T-helper 1 cell (primary cell): ENCODE measurements around the gene NPNT.

ENCODE experiments used
- DNase-seq, 5 donors: peaks; one replicate each; pipeline ENCODE4 v3.0.0-alpha.2; 2012 to 2020

NPNT gene

GRCh38 chr4:105917171-105917685, 22.0 kb downstream of the NPNT start:
- no peak for DNase-seq

DNA sequence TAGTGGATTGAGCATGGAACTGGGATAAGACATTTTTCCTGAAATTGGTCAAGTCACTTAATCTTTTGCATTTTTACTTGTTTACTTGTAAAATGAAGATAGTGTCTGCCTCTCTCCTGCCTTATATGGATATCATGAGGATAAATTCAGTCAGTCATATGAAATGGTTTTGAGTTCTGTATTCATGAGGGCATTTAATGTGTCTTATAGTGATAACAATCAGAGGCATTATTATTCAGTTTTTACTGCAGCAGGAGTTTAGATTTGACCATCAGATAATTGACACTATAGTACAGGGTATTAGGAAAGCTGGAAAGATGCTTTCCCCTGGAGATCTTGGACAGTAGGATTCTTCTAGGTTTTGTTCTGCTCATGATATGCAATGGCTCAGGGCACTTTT, 26.0 kb downstream of the NPNT start:
- DNase-seq, result no peak

GRCh38 chr4:105923497-105924238, 28.4 kb downstream of the NPNT start:
- no peak for DNase-seq

DNA sequence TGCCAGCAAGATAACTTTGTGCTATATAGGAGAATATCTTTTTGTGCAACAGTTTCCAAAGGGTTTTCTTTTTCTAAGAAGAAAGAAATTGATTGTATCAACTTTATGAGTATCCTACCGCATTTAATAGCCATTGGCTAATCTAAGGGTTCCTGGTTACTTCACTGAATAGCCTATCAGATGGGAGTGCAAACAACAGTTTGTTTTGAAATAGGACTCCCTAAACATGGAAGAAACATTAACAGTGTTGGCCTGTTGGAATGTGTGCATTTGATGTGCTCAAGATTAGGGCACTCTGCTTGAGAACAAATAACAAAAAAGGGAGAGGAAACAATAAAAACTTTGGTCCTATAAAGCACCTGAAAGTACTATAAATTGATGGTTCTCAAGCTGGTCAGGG, 29.1 kb downstream of the NPNT start:
- no peak for DNase-seq

GRCh38 chr4:105930698-105931097, 35.4 kb downstream of the NPNT start:
- DNase-seq, result no peak

DNA sequence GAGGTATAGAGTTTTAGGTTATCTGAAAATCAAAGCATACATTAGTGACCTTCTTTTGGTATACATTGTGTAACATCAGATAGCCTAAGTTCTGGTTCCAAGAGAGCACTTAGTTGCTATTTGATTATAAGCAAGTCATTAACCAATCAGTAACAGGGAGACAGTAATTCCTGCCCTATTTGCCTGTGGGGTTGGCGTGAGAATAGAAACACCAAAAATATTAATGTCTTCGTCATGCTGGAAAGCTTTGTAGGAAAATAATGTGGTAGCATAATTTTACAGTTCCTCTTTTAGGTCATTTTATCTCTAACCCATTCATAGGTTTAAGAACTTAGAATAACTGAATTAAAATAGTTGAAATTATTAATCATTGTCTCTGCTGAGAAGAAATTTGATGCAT, 37.8 kb downstream of the NPNT start:
- no peak for DNase-seq

DNA sequence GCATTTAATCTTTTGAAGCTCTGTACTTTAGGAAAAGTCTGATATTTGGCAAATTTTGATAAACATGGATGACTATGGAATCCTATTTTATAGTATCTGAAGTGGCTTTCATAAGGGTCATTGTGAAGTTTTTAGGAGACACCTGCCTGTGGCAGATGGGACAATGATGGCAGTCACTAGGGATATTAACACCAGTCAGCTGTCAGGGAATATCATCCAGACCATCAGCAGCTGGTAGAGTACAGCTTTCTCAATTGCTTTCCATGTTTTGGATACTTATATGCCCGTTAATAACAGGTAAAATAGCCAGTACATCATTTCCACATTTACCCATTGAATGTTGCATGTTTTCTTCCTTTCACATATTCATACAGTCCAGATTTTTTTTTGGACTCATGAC, 39.1 kb downstream of the NPNT start:
- no peak for DNase-seq

- DNase-seq, result no peak
Measured at GRCh38 chr4:105936901-105937300, 41.6 kb downstream of the NPNT start.

DNA sequence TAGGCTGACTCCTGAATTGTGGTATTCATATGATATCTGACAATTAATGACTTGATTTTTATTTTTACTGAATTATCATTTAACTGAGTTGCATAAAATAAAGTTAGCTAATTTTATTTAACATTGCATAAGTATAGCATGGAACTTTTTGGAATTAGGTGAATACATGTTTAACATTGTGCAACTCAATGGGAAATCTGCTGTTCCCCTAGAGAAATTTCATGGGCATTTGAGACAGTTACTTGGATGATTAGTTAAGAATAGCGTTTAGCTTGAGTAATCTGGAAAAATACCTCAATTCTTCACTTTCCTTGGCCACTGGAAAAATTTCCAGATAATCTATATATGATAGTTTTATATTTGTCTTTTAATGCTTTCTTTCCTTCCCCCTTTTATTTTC, 42.5 kb downstream of the NPNT start:
- DNase-seq, result no peak

- no peak for DNase-seq
Measured at GRCh38 chr4:105943234-105943633, 48.0 kb downstream of the NPNT start.

GRCh38 chr4:105944540-105944939, 49.3 kb downstream of the NPNT start:
- no peak for DNase-seq

GRCh38 chr4:105946771-105947170, 51.5 kb downstream of the NPNT start:
- no peak for DNase-seq

DNA sequence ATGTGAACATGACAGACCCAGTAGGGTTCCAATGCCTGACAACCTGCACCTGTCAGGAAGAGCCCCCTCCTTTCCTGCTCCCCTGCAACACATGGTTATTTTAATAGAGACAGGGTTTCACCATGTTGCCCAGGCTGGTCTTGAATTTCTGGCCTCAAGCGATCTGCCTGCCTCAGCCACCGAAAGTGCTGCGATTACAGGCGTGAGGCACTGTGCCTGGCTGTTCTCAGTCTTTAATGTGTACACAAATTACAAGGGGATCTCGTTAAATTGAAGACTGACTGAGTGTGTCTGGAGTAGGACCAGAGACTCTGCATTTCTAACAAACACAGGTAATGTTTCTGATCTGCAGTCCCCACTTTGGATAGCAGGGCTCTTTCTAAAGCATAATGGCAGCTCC, 55.4 kb downstream of the NPNT start:
- no peak for DNase-seq

DNA sequence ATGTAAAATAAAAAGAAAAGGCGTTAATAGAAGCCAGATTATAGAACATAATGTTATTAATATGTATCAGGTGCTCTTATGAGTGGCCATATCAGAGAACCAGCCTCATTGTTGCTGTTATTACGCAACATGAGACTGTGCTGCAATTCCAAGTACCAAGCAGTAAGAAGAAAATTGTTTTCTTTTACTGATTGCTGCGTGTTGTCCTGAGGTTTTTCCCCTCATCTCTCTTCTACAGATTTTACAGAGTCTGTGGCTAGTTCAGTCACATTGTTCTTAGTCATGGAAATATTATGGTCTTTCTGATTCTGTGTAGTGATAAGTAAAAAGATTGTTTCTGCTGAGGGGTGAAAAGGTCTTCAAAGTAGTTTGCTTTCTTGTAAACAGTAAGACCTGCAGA, 55.9 kb downstream of the NPNT start:
- no peak for DNase-seq

GRCh38 chr4:105952591-105952990, 57.3 kb downstream of the NPNT start:
- DNase-seq, result no peak

DNA sequence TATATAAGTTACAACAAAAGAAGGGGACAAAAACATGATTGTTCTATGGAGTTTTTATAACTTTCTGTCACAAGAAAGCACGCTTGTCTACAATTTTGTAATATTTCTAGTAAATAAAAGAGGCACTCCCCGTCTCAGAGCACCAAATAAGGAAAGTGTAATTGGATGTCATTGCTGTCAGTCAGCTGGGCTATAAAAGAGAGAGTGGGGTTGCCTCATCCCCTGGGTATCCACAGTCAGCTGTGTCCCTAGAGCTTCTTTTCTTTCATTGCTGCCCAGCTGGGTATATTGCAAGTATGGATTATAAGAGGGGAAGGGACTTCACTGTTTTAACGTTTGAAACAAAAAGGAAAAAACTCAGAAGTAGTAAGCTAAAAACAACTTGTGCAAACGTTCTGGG, 61.3 kb downstream of the NPNT start:
- no peak for DNase-seq

- no peak for DNase-seq
Measured at GRCh38 chr4:105957680-105958079, 62.4 kb downstream of the NPNT start.

- no peak for DNase-seq
Measured at GRCh38 chr4:105963461-105964400, 68.5 kb downstream of the NPNT start.

DNA sequence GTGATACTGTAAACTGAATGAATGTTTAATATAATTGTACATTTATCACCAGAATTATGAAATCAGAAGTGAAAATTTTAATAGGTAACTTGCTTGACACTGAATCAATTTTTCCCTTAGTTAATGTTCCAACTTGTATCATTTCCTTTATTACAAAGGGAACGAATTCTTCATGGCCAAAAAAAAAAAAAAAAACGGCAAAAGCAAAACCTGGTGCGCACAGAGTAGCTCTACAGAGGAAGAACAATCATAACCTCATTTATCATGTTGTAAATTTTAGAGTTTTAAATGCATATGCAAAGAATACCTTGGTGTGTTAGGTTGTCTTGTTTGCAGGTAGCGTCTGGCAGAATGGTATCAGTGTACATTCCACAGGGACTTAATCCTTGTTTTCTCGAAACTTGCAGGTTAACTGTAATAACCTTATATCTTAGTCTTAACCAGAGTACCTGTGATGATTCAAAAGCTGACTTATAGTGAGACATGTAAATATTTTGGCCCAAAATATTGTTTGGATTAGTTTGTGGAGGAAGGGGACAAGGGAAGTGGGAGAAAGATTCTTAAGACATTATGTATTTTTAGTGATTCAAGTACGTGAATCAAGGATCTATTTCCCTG, 70.0 kb downstream of the NPNT start:
- no peak for DNase-seq

DNA sequence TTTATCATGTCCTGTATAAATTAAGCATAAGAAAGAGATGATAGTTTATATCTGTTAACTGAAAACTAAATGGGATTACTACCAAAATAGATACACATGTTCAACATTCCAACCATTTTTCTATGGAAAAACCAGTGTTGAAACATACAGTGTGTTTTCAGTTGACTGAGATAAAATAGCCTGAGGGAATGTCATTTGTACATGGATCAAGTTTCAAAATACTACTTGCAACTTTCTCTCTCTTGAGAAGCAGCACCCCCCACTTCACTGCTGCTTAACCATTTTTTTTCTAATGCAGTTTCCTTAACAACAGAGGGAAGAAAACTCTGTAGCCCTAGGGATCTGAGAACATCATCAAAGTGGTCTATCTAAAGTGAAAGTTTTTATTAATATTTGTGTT, 70.8 kb downstream of the NPNT start:
- no peak for DNase-seq

DNA sequence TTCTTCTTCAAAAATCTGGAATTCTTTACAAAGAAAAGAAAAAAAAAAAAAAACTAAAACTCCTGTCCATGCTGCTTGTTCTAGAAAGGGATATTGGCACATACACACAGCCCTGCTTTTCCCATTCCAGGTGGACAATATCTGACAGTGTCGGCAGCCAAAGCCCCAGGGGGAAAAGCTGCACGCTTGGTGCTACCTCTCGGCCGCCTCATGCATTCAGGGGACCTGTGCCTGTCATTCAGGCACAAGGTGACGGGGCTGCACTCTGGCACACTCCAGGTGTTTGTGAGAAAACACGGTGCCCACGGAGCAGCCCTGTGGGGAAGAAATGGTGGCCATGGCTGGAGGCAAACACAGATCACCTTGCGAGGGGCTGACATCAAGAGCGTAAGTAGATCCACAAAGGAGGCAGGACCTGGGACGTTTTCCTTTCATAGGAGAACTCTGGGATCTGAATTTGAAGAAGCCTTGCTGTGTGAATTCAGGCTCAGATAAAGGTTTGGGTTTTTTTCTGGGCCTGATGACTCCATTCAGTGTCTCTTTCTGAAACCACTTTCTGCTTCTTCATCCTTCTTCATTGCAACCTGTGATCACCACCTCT, 71.9 kb downstream of the NPNT start:
- DNase-seq, result no peak

GRCh38 chr4:105969575-105969974, 74.3 kb downstream of the NPNT start:
- DNase-seq, result no peak

DNA sequence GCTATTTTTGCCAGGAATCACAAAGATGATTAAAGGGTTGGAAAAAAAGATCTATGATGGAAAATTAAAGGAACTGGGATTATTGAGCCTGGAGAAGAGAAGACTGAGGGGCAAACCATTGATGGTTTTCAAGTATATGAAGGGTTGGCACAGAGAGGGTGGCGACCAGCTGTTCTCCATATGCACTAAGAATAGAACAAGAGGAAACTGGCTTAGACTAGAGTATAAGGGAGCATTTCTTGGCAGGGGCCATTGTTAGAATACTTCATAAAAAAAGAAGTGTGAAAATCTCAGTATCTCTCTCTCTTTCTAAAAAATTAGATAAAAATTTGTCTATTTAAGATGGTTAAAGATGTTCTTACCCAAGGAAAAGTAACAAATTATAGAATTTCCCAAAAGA, 75.1 kb downstream of the NPNT start:
- DNase-seq, result no peak
